GM19438 (cell line): Measurements from ENCODE around the gene IRF8.
"Not testable (repeated sequence)": the region's sequence is repeated elsewhere in the genome, so short reads cannot be mapped to it uniquely, and the experiment has no call there.

ENCODE experiments used
- ATAC-seq: cut with Tn5 transposase; IDR thresholded peaks from one replicate; pipeline ENCODE4 v1.9.1; 2021; ENCODE audit warnings: low read depth; ENCODE audit not compliant: unreplicated experiment

Gene IRF8

DNA sequence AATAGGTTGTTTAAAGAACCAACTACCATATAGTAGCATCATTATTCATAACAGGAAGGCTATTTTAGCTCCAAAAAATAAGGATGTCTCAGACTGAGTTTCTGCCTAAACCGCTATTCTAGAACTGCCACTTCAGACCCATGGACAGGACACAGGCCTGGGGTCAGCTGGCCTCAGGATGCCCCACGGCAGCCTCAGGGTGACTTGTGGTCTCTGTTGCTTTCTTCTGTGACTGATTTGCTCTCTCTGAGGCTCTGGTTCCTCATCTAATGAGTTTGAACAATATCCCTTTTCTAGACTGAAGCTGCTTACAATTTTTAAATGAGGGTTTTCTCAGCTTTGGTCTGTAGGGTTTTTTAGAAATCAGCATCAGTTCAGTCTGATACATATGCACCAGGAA, 31.8 kb upstream of the IRF8 start:
- ATAC-seq: no peak

- no peak for ATAC-seq
These were observed 30.5 kb upstream of the IRF8 start for GRCh38 chr16:85868495-85868894.

- ATAC-seq: no peak
These were observed 29.8 kb upstream of the IRF8 start for GRCh38 chr16:85869206-85869605.

DNA sequence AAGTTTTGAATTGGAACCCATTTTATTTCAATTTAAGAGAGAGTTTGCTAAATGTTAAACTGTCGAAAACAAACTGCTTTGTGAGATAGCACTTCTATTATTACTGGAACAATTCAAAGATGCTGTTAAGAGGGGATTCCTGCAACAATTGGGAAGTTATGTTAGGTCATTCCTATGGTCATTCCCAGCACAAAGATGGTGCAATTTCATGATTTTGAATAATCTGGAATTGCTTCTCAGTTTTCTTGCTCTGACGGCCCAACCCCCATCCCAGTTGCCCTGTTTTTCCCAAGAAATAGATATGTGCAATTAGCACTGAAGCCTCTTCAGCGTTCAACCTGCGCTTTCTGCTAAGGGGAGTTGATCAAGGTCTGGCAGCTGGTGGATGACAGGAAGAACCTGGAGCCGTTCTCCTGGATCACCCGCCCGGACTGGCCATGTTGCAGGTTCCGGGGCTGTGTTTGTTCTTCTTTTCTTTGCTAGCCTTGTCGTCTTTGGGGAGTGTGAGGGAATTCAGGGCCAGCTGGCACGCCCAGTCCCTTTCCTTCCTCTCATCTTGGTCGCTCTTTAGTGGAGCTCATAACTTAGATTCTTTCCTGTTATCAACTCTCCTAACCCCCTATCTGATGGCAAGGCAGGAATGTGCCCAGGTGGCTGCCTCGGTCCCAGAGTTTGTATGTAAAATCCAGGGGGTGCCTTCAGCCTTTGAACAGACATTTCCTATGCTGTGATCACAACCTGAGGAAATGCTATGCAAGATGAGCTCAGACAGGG, 29.0 kb upstream of the IRF8 start:
- ATAC-seq: no peak

DNA sequence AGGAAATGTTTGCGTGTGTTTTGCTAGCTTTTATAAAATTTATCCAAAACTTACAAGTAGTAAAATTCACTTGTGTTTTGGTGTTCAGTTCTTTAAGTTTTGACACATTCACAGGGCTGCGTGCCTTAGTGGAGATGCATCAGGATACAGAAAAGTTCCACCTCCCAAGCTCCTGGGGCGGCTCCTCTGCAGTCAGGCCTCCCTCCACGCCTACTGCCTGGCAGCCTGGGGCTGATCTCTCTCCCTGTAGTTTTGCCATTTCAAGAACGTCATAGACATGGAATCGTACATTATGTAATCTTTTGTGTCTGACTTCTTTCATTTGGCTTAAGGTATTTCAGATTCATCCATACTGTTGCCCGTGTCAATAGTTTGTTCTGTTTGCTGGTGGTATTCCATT, 27.2 kb upstream of the IRF8 start:
- no peak for ATAC-seq

DNA sequence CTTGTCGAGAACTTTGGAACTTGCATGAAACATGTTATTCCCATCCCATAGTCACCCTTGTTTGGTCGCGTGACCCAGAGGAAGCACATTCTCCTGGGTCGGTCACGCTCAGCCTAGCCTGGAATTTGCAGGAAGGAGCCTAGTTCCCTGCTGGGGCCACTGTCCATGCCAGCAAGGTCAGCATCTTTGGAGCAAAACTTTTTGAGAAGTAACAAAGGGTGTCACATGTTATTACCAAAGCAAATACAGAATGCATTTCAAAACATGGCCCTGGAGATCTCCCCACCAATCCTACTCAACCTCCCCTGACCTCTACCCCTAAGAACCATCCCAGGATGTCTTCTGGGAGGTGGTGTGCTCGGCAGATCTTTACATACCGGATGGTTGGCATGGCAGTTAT, 26.2 kb upstream of the IRF8 start:
- no peak for ATAC-seq

- no peak for ATAC-seq
These were observed 25.8 kb upstream of the IRF8 start for GRCh38 chr16:85873153-85873552.

DNA sequence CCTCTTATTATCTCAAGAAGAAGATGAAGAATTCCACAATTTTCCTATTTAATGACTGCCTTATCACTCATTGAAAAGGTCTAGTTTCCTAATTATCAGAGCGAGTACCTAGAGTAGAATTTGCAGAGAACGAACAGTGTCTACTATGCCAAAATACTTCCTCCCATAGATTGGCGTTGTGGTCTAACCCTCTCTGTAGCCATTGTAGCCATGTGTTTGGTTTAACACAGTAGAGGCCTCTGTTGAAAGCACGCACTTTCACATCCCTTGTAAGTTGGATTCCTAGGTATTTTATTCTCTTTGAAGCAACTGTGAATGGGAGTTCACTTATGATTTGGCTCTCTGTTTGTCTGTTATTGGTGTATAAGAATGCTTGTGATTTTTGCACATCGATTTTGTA, 24.9 kb upstream of the IRF8 start:
- not testable (repeated sequence) for ATAC-seq

DNA sequence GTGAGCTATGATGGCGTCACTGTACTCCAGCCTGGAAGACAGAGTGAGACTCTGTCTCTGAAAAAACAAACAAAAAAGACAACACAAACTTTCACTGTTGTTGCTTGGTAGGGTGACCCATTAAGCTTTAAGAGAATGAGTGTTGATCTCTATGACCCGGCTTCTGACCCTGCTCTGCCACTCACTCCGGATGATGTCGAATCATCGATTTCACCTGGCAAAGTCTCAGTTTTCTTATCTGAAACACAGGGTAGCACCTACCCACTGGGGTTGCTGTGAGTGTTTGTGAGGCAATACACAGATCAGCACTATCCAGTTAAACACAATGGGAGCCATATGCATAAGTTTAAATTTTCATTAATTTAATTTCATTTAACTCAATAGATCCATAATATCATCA, 20.6 kb upstream of the IRF8 start:
- no peak for ATAC-seq

DNA sequence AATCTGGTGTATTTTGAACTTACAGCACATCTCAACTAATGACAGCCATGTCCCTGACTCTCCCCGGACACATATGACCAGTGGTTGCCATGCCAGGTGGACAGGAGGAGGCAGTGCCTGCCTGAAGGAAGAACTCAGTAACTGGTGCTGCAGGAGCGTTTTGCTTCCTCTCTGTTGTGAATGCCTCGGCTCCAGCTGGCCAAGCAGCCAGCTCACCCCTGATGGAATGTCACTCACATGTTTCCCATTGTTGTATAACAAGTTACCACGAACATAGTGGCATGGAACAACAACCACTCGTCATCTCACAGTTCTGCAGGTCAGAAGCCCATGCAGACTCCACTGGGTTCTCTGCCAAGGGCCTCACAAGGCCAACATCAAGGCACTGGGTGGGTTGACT, 20.1 kb upstream of the IRF8 start:
- ATAC-seq: no peak

GRCh38 chr16:85879549-85879948, 19.4 kb upstream of the IRF8 start:
- no peak for ATAC-seq

DNA sequence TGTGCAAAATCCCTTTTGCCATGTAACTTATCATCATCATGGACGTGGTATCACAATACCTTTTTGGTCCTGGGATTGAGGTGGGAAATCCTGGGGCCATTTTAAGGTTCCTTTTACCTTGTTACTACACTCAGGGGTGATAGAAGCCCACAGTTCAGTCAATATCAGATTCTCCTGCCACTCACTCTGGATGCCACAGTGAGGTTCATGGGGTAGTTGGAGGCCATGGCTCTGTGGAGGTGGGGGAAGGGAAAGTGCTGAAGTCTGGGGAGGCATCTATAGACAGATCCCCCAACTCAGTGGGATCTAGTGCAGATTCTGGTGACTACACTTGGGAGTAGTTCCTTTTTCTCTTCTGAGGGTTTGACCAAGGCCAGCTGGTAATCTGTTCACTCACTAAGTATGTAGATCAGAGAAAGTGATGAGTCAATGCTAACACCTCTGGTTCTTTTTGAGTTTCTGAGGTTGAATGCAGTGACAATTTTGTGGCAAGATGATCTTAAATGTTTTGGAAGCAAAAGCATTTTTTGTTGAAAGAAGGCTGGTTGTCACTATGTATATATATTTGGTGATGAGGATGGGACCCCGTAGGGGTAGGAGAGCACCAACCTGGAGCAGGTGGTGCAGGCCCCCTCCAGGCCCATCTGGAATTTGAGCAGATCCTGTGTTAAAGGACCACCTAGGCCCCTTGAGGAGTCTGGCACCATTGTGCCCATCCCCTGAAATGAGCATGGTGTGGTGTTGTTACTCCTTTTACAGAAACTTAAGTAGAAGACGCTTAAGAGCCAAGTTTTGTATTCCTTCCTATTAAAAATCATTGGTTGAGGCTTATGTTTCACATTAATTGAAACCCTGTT, 18.8 kb upstream of the IRF8 start:
- no peak for ATAC-seq

DNA sequence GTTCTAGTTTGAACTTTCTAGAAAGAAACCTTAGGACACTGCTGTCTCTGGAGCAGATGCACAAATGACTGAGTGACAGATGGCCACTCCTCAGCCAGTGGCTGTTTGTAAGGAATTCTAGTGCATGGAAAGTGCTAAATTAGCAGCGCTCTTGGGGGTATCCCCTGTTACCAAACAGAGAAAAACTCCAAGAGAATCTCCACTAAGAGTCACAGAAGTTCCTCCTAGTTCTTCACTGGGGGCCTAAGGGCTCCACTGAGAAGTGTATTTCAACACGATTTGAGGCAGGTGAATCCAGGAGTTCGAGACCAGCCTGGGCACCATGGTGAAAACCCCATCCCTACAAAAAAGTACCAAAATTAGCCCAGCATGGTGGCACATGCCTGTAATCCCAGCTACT, 18.1 kb upstream of the IRF8 start:
- ATAC-seq: no peak

GRCh38 chr16:85881436-85881835, 17.5 kb upstream of the IRF8 start:
- ATAC-seq: no peak

GRCh38 chr16:85882181-85882810, 16.7 kb upstream of the IRF8 start:
- ATAC-seq: no peak

- no peak for ATAC-seq
These were observed 15.1 kb upstream of the IRF8 start for GRCh38 chr16:85883813-85884212.

DNA sequence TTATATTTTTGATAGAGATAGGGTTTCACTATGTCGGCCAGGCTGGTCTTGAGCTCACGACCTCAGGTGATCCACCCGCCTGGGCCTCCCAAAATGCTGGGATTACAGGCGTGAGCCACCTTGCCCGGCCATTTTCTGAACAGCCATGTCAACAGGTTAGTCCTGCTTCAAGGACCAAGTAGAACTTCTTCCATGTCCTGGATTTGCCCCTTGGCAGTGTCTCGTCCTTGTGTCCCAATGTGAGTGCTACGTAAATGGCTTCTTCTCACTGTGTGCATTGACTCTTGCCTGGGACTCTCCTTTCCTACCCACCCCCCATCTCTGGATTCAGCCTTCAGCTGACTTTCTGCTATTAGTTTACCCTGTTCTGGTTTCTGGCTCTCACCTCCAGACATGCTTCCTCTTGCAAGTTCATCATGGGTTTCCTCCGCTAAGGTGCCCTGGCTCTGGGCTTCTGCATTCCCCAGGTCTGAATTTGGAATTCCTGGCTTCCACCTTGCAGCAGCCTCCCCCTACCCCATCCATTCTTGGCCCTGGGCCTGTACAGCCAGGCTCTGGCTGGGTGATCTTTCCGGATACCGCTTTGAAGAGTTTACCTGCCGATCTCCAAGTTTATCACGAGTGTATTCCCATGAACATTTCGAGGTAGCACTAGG, 14.0 kb upstream of the IRF8 start:
- no peak for ATAC-seq

DNA sequence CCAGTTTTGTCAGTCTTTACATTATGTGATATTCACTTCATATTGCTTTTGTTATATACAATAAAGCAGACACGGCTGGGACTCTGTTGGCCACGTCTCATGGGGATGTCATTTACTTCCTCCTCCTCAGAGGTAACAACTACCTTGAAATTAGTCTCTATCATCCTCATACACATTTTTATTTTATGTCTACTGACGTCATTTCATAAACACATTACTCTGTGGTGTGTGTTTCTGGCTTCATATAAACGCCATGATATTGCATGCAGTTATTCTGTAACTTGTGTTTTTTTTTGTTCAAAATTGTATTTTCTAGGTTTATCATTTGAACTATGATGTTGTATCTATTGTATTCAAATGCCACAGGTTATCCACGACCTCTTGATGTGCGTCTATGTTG, 13.4 kb upstream of the IRF8 start:
- no peak for ATAC-seq

DNA sequence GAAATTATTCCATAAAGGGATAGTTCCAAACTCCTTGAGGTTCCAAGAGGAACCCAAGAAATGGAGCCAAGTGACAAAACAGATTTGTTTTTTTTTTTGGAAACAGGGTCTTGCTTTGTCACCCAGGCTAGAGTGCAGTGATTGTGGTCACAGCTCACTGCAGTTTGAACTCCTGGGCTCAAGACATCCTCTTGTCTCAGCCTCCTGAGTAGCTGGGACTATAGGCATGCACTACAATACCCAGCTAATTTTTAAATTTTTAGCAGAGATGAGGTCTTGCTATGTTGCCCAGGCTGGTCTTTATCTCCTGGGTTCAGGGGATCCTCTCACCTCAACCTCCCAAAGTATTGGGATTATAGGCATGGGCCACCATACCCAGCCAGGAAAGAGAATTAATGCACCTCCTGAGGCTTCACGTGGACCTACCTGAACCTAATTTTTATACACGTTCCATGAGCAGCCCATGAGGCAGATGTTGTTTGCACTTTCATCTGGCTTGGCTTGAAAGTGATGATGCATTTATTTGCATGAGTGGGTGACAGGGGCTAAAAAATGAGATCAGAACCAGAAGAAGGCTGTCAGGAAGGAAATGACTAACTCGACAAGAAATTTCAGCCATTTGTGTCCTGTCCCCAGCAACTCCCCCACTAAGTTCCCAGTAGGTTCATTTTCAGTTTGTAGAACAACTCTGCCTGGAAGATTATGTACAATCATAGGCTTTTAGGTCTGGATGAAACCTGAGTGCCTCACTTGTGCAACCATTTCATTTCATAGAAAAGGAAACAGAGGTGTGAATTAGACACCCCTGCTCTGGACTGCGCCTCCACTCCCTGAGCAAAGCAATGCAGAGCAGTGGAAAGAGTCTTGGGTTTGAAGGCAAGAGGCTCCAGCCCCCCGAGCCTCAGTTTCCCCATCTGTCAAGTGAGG, 10.3 kb upstream of the IRF8 start:
- peak; percentile 64 for ATAC-seq
